Measurements from ENCODE around the gene FRMD1.
A peak's percentile ranks its signal among the peaks of the same experiment; 100 is the strongest.

The FRMD1 gene

DNA sequence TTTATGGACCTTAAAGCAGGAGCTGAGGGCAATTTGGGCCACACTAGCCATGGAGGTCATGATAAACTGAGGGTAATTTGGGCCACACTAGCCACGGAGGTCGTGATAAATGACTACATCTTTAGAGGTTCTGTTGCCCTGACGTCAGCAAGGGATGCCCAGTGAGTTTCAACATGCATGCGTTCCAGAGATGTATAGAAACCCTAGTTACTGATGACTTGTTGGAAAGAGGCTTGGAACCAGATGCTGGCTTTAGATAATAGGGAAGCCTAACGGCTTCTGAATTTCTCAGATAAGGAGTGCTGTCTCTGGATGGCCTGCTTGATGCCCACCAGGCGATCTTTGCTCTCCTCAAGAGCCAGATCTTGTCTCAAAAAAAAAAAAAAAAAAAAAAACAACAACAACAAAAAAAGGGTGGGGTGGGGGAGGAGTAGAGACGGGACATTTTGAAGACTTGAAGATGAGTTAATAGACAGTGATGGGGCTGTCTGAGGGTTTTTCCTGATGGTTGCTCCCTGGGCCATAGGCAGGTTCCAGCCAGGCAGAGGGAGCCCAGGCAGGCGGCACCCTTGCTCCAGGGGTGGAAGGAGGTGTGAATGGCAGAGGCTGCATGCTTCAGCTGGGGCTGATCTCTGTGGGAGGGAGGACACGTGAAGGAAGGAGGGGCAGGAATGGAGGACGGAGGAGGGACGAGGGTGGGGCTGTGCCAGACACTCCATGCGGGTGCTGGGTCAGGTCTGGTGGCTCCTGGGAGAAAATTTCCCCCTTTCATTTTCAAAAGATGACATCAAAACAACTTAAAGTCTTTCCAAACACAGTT, 27.0 kb upstream of the FRMD1 start:
- TF ChIP-seq, protein P1, sequence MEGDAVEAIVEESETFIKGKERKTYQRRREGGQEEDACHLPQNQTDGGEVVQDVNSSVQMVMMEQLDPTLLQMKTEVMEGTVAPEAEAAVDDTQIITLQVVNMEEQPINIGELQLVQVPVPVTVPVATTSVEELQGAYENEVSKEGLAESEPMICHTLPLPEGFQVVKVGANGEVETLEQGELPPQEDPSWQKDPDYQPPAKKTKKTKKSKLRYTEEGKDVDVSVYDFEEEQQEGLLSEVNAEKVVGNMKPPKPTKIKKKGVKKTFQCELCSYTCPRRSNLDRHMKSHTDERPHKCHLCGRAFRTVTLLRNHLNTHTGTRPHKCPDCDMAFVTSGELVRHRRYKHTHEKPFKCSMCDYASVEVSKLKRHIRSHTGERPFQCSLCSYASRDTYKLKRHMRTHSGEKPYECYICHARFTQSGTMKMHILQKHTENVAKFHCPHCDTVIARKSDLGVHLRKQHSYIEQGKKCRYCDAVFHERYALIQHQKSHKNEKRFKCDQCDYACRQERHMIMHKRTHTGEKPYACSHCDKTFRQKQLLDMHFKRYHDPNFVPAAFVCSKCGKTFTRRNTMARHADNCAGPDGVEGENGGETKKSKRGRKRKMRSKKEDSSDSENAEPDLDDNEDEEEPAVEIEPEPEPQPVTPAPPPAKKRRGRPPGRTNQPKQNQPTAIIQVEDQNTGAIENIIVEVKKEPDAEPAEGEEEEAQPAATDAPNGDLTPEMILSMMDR (conservative IDR thresholded peaks at IDR 0.05; ENCODE audit: low read depth, low read length), result no peak
- peak; percentile 14 for DNase-seq (ENCODE audit: low read depth)
- H3K4me3 ChIP-seq (ENCODE audit: low read depth, low read length), result no peak overlapping the region

- no peak for DNase-seq (ENCODE audit: low read depth)
- H3K4me3 ChIP-seq (ENCODE audit: low read depth, low read length), result no peak overlapping the region
- TF ChIP-seq, protein P1 (conservative IDR thresholded peaks at IDR 0.05; ENCODE audit: low read depth, low read length), result no peak
These were observed 25.6 kb upstream of the FRMD1 start for GRCh38 chr6:168104636-168105035.

- TF ChIP-seq, protein P1 (conservative IDR thresholded peaks at IDR 0.05; ENCODE audit: low read depth, low read length), result no peak
- no peak overlapping the region for H3K4me3 ChIP-seq (ENCODE audit: low read depth, low read length)
- DNase-seq (ENCODE audit: low read depth), result no peak
These were observed 24.2 kb upstream of the FRMD1 start for GRCh38 chr6:168103050-168103830.

DNA sequence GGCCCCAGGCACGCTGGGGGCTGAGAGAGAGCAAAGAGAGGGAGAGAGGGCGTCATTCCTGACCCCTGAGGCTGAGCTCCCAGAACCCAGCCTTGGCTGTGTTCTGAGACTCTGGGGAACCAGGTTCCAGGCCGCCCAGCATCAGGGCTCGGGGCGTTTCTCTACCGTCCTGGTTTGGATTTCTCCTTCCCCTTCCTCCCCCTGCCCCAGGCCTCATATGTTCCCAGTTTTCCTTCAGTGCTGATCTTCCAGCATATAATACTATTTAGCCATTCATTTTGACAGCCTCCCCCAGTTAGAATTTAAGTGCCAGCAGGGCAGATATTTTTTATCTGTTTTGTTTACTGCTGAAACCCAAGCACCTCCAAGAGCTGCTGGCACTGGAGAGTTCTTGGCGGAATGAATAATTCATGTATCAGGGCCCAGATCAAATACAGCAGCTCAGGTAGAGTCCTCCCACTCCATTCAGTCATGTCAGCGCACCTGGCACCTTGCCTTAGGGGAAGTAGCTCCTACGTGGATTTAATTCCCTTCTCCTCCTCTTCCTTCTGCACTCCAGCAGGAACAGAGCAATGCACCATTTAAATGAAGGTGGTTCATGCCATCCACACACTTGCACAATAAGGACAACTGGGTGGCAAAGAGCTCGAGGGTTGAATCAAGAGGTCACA, 23.4 kb upstream of the FRMD1 start:
- H3K4me3 ChIP-seq (ENCODE audit: low read depth, low read length), result no peak overlapping the region
- DNase-seq (ENCODE audit: low read depth), result no peak
- TF ChIP-seq, protein P1 (conservative IDR thresholded peaks at IDR 0.05; ENCODE audit: low read depth, low read length), result no peak

- TF ChIP-seq, protein P1 (conservative IDR thresholded peaks at IDR 0.05; ENCODE audit: low read depth, low read length), result no peak
- no peak overlapping the region for H3K4me3 ChIP-seq (ENCODE audit: low read depth, low read length)
- no peak for DNase-seq (ENCODE audit: low read depth)
These were observed 22.7 kb upstream of the FRMD1 start for GRCh38 chr6:168101590-168102314.

GRCh38 chr6:168100803-168101589, 22.0 kb upstream of the FRMD1 start:
- no peak for DNase-seq (ENCODE audit: low read depth)
- TF ChIP-seq, protein P1 (conservative IDR thresholded peaks at IDR 0.05; ENCODE audit: low read depth, low read length), result no peak
- no peak overlapping the region for H3K4me3 ChIP-seq (ENCODE audit: low read depth, low read length)

Measured in choroid plexus epithelial cell (primary cell).